ENCODE results near the gene ATP8B1. TPM values are rescaled to one million over a fixed set of nuclear protein-coding genes. Genes with fewer than 3 reads are reported as not detected.

Gene ATP8B1
- total RNA-seq, 4 donors from 2014 or later, result 97.3 to 115 (median 103) TPM

- H3K27ac ChIP-seq, result peak overlapping the region; percentile 64 to 79 (median 74)
- peaks cover 0 to 9% (median 3%) of the 10 kb centered on the region in 4 donors for H3K4me1 ChIP-seq
- peak overlapping the region; percentile 42 to 68 (median 59) for H3K4me3 ChIP-seq
- no peaks in the 10 kb centered on the region for H3K36me3 ChIP-seq
- no peaks in the 10 kb centered on the region for H3K9me3 ChIP-seq
- DNase-seq, result peak; percentile 98 to 99 (median 98)
- TF ChIP-seq CTCF (IDR thresholded peaks at IDR 0.05) (peak; percentile 11 to 89 (median 78)), POLR2A (IDR thresholded peaks at IDR 0.05) (peak in 1 of 2 donors; percentile 54)
- no peaks in the 10 kb centered on the region for H3K27me3 ChIP-seq
These were observed 172.9 kb downstream of the ATP8B1 start for GRCh38 chr18:57630002-57630753.

GRCh38 chr18:57629422-57629821 is 173.7 kb downstream of the ATP8B1 start:
- DNase-seq, result no peak
- H3K27me3 ChIP-seq, result no peaks in the 10 kb centered on the region
- TF ChIP-seq CTCF (IDR thresholded peaks at IDR 0.05) (no peak), POLR2A (IDR thresholded peaks at IDR 0.05) (no peak)
- no peaks in the 10 kb centered on the region for H3K9me3 ChIP-seq
- peak overlapping the region in 2 of 4 donors; percentile 77 to 79 for H3K27ac ChIP-seq
- peaks cover 0 to 9% (median 3%) of the 10 kb centered on the region in 4 donors for H3K4me1 ChIP-seq
- H3K4me3 ChIP-seq, result peak overlapping the region in 3 of 4 donors; percentile 52 to 68 (median 66)
- no peaks in the 10 kb centered on the region for H3K36me3 ChIP-seq

GRCh38 chr18:57627488-57627887 is 175.6 kb downstream of the ATP8B1 start:
- Histone ChIP-seq H3K27ac (no peak overlapping the region), H3K4me3 (no peak overlapping the region), H3K36me3 (no peaks in the 10 kb centered on the region), H3K9me3 (no peaks in the 10 kb centered on the region), H3K4me1 (peaks cover 0 to 9% (median 3%) of the 10 kb centered on the region in 4 donors), H3K27me3 (no peaks in the 10 kb centered on the region)
- no peak for DNase-seq
- no peak for TF ChIP-seq POLR2A (IDR thresholded peaks at IDR 0.05)
- no peak for TF ChIP-seq CTCF (IDR thresholded peaks at IDR 0.05)

GRCh38 chr18:57624988-57625387 is 178.1 kb downstream of the ATP8B1 start:
- no peak for DNase-seq
- Histone ChIP-seq H3K27ac (no peak overlapping the region), H3K36me3 (peaks cover 0 to 5% (median 0%) of the 10 kb centered on the region in 3 donors), H3K4me1 (peaks cover 0 to 10% (median 5%) of the 10 kb centered on the region in 4 donors), H3K4me3 (no peak overlapping the region), H3K9me3 (no peaks in the 10 kb centered on the region), H3K27me3 (no peaks in the 10 kb centered on the region)
- TF ChIP-seq CTCF (IDR thresholded peaks at IDR 0.05), result no peak
- no peak for TF ChIP-seq POLR2A (IDR thresholded peaks at IDR 0.05)

- TF ChIP-seq POLR2A (IDR thresholded peaks at IDR 0.05), result no peak
- H3K4me3 ChIP-seq, result peak overlapping the region; percentile 73 to 90 (median 84)
- H3K9me3 ChIP-seq, result no peaks in the 10 kb centered on the region
- peaks cover 0 to 28% (median 0%) of the 10 kb centered on the region in 3 donors for H3K36me3 ChIP-seq
- H3K4me1 ChIP-seq, result peaks cover 0 to 17% (median 5%) of the 10 kb centered on the region in 4 donors
- H3K27me3 ChIP-seq, result no peaks in the 10 kb centered on the region
- H3K27ac ChIP-seq, result peak overlapping the region; percentile 86 to 94 (median 91)
- no peak for DNase-seq
These were observed 181.9 kb downstream of the ATP8B1 start for GRCh38 chr18:57621246-57621604.

GRCh38 chr18:57619876-57620275 is 183.2 kb downstream of the ATP8B1 start:
- no peaks in the 10 kb centered on the region for H3K9me3 ChIP-seq
- DNase-seq, result no peak
- H3K36me3 ChIP-seq, result peaks cover 0 to 41% (median 0%) of the 10 kb centered on the region in 3 donors
- TF ChIP-seq CTCF (IDR thresholded peaks at IDR 0.05) (no peak), POLR2A (IDR thresholded peaks at IDR 0.05) (no peak)
- H3K27me3 ChIP-seq, result no peaks in the 10 kb centered on the region
- H3K4me1 ChIP-seq, result peaks cover 0 to 17% (median 5%) of the 10 kb centered on the region in 4 donors
- no peak overlapping the region for H3K4me3 ChIP-seq
- no peak overlapping the region for H3K27ac ChIP-seq
